DMS79 treated with DMSO at 0.1 percent for 48 hours (cell line): ENCODE measurements around the gene SUN1.
"Not testable (repeated sequence)": the region's sequence is repeated elsewhere in the genome, so short reads cannot be mapped to it uniquely, and the experiment has no call there.

Source experiments
- DNase-seq: peaks from one replicate; lab custom pipeline; 2025; lab: John Stamatoyannopoulos, UW

SUN1 gene

DNA sequence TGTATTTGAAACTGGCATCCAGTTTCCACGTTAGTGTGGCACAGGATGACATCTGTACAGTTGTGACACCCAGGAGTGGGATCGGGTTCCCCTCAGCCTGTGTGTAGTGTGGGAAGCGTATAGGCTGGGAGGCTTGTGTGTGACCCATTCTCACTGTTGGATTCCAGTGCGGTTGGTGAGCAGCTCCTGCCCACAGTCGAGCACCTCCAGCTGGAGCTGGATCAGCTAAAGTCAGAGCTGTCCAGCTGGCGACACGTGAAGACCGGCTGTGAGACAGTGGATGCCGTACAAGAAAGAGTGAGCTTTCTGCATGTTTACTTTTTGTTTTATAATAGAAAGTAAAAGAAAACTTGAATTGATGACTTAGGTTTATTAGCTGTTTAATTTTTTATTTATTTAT lies 25.4 kb downstream of the SUN1 start:
- no peak for DNase-seq

DNA sequence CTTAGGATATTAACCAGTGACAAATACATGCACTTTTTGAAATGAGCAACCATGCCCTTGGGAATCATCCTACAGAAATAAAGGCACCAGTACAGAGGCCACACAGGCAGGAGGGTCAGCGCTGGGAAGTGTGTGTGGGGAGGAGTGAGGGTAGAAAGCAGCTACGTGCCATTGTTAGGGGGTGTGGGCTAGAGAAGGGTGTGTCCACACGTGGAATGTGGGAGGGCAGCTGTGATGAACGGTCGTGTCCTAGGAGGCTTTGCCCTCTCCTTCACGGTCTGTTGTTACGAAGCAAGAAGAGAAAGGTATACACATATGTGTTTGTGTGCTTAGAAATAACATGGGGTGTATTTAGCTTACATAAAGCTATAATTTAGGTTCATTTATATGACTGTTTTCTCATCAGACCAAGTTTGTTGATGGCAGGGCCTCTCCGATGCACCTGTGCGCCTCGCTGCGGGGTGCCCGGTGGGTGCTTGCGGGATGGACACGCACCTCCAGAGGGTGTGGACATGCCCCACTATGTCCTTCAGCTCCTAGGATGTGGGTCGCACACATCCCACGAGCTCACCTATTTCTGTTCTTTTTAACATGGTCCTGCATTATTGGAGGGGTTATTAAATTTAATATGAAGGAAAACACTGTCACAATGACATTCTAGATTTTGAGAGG lies 27.2 kb downstream of the SUN1 start:
- DNase-seq: no peak

DNA sequence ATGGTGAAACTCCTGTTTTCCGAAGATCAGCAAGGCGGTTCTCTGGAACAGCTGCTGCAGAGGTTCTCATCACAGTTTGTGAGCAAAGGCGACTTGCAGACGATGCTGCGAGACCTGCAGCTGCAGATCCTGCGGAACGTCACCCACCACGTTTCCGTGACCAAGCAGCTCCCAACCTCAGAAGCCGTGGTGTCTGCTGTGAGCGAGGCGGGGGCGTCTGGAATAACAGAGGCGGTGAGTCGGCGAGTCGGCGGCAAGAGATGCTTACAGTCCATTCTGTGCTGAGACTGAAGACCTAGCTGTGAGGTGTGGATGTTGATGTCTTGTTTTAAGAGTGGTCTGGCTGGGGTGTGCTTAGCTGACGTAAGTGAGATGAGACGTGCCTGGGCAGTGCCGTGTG lies 27.9 kb downstream of the SUN1 start:
- no peak for DNase-seq

DNA sequence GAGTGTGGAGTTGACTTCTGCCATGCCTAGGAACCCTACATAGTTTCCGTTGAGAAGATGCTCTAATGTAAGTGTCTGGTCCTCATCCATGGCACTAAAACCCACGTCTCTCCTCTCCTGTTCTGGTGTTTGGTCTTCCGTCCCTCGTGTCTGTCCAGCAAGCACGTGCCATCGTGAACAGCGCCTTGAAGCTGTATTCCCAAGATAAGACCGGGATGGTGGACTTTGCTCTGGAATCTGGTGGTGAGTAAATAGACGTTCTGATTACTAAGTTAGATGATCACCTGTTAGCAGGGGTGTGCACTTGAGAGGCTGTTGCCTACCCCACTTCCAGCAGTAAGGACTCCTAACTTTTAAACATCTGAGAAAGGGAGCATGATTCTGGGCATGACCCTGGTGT lies 28.9 kb downstream of the SUN1 start:
- no peak for DNase-seq

DNA sequence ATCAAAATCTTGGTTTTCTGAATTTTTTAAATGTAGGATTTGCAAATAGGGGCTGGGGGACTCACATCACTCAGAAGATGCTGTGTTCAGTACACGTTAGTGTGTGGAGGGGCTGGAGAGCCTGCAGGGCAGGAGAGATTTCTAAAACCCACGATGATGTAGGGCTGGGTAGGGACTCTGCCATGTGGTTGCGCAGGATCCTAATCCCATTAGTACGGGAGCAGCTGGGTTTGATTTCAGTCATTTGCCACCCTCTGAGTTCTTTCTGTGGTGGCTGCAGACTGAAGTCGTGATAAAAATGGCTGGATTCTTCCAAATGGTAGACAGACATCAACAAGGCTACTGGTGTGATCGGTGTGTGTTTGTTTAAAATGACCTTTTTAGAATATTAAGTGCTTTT lies 29.9 kb downstream of the SUN1 start:
- DNase-seq: no peak

DNA sequence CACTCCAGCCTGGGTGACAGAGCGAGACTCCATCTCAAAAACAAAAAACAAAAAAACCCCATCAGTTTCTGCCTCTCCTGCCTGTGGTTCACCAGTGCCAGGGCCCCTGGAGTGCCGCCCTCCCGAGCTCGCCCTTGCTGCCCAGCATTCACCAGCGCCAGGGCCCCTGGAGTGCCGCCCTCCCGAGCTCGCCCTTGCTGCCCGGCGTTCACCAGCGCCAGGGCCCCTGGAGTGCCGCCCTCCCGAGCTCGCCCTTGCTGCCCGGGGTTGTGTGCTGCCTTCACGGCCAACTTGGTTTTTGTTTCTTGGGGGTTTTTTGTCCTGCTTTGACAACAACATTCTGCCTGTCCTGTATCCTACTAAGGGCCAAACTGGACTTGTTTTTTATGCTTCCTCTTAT lies 30.8 kb downstream of the SUN1 start:
- no peak for DNase-seq

DNA sequence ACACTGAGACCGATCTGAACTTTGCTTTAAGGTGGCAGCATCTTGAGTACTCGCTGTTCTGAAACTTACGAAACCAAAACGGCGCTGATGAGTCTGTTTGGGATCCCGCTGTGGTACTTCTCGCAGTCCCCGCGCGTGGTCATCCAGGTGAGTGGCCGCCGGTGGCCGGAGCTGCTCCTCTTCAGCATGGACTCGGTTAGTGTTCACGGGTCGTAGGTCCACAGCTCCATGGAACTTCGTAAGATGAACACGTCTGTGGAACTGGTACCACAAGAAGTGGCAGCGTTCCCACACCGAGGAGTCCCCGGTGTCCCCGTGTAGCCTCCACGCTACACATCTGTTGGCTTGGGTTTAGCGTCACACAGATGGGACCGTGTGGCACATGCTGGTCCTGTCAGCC lies 33.6 kb downstream of the SUN1 start:
- no peak for DNase-seq

DNA sequence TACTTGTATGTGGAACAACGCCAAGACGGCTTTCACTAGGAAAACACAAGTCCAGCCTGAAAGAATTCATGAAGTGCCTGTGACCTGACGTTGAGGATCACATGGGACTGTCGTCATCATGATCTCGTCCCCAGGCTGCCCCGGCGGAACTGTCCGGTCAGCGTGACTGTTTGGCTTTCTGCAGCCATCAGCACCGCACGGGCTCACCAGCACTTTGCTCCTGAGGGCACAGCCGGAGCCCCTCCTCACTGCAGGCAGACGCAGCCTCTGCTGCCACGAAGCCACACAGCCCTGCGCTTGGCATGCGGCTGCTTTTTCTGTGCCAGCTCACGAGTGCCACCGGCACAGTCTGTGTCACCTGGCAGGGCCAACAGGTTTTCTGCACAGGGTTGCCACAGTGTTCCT lies 34.7 kb downstream of the SUN1 start:
- no peak for DNase-seq

DNA sequence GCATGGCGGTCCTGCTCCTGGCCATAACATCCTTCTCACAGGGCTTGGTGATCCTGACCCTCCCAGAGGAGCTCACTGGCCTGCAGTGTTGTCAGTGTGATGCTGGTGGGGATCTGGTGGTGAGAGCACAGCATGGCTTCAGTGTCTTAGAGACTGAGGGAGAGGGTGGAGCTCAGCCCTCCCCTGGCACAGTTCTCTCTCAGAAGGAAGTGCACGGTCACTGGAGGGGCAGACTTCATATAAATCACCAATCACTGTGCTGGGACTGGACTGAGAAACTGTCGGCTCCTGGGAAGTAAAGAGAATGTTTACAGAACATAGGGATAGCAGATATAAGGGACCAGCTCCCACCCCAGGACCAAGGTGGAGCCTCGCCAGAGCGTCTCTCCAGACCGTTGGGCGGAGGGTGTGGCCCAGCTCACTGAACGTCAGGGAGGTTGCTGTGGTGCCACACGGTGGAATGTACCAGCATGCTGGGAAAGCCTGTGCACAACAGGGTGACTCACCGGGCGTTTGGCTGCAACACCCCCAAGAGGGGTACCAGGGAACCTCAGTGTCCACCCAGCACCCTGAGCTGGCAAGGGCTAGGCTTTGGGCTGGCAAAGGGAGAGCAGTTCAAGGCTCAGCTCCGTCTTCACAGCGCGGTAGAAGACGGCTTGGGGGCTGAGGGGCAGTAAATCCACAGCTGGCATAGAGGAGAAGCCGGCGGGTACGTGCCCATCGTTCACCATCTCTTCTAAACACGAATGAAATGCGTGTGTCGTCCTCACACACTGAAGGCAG lies 35.3 kb downstream of the SUN1 start:
- DNase-seq: no peak

DNA sequence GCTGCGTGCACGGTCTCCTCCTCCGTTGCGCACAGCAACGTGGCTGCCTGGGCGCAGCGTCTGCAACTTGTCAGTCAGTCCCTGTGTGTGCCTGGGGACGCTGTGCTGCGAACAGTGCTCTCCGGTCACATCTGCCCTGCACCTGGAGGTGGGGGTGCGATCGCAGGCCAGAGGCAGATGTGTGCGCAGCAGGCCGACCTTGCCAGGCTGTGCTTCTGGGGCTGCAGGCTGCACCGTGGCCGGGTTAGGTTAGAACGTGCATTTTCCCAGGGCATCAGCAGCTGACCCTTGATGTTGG lies 35.9 kb downstream of the SUN1 start:
- DNase-seq: no peak

DNA sequence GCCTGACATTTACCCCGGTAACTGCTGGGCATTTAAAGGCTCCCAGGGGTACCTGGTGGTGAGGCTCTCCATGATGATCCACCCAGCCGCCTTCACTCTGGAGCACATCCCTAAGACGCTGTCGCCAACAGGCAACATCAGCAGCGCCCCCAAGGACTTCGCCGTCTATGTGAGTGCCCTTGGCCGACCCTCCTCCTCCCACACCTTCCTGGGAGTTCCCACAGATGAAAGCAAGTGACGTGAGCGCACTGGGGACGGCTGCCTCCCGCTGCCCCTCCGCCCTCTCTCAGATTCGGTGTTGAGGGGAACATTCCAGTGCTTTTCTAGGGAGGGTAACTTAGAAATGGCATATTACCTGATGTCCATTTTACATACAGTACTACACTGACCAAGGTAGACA lies 37.1 kb downstream of the SUN1 start:
- no peak for DNase-seq

DNA sequence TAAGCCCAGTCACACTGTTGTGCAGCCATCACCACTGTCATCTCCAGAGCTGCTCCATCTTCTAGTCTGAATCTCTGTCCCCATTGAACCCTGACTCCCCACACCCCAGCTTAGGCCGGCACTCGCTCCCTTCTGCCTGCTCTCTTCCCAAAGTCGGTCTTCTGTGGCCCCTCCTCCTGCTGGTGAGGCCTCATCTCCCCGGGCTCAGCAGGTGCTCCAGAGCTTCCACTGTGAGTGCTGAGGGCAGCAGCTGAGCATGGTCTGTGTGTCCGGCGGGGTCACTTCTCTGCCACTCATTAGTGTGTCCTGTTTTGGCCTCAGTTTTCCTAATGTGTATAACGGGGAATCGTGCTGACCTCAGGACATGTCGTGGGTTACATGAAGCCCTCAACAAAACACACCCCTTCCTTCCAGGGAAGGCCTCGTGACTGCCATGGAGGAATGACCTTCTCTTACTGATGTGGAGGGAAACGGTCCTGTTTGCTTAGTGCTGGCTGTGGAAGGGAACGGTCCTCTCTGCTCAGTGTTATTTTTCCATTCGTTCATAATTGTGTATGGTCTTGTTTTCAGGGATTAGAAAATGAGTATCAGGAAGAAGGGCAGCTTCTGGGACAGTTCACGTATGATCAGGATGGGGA lies 39.7 kb downstream of the SUN1 start:
- DNase-seq: no peak

DNA sequence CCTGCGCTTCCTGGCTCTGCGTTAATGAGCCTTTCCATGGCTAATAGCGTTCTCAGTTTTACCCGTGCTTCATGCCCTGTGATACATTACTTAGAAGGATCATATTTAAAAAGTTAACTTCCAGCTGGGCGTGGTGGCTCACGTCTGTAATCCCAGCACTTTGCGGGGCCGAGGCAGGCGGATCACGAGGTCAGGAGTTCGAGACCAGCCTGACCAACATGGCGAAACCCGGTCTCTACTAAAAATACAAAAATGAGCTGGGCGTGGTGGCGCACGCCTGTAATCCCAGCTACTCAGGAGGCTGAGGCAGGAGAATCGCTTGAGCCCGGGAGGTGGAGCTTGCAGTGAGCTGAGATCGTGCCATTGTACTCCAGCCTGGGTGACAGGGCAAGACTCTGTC lies 40.4 kb downstream of the SUN1 start:
- DNase-seq: not testable (repeated sequence)

DNA sequence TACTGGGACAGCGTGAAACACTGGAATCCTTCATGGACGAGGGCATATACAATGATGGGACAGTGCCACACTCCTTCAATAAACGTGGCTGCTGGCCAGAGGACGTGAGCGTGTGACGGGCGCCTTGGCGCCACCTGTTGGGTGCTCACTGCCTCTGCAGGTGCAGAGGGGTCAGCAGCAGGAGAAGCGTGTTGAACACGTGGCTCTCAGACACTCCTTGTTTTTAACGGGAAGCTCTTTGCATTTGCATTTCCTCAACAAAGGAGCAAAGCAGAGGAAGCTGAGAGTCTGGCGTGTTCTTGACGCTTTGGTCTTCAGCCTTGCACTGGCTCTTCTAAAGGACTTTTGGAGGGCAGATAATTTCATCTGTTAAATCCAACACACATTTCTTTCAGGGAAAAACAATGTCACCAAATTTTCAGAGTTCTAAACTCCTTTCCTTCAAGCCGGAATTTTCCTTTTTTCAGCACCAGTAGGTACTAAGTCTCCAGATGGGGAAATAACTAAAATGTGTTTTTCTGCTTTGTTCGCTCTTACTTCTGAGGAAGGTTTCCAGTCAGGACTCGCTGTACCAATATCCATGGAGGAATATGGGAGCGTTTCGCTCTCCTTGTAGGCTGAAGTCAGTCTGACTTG lies 41.2 kb downstream of the SUN1 start:
- DNase-seq: peak; percentile 42

DNA sequence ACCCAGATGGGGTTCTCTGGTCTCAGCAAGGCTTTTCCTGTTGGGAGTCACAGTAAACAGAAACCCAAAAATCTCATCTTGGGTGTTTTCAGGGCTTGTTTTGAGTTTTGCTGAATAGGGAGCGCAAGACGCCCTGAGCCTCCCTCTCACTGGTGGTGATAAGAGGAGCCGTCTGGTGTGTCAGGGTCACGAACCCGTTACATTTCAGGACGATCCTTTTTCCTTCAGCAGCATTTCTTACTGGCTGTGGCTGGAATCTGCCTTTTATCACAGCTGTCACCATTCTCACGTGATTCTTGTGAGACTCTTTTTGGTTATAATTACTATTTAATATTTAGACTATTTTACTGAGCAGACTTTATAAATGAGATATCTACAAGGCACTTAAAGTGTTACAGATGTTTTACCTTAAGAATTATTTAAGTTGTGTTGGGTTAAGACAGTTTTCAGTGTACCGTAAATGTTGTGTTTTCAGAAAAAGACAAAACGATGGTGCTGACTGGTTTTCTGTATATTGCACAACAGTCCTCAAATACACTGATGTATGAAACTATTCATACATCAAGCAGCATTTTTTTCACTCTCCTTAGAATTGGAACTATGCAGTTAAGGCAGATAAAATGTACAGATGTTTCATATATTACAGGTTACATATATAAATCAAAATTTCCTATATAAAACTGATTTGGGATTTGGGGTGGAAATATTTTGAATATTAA lies 41.9 kb downstream of the SUN1 start:
- DNase-seq: no peak

DNA sequence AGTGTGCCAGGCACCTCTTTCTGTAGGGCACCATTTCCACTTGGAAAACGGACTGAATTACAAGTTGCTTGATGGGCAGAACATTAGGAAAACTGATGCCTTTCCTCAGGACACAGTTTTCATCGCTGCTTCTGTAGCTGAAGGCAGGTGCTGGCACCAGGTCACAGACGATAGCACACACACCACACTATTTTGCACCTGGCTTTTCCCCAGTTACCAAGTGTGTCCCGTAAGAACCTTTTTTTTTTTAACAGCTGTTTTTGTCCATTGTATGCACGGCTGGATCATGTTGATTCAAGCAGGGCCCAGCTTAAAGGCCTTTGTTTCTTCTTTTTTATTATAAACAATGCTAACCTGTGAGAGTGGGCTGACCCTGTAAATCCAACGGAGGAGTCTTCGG lies 42.8 kb downstream of the SUN1 start:
- no peak for DNase-seq

DNA sequence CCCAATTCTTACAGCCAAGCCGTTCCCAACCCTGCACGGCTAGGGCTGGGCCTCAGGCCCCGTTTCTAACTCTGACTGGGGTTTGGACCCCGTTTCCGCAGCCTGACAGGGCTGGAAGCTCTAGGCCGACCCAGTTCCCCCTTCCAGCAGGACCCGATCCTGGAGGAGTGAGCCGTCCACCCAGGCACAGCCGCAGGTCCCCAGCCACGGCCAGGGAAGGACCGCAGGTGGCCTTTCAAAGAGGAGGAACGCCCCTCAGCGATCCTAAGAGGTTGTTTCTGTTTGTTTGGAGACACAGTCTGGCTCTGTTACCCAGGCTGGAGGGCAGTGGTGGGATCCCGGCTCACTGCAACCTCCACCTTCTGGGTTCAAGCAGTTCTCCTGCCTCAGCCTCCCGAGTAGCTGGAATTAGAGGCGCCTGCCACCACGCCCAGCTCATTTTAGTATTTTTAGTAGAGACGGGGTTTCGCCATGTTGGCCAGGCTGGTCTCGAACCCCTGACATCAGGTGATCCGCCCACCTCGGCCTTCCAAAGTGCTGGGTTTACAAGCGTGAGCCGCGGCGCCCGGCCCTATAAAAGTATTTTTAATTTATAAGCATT lies 43.3 kb downstream of the SUN1 start:
- DNase-seq: no peak

DNA sequence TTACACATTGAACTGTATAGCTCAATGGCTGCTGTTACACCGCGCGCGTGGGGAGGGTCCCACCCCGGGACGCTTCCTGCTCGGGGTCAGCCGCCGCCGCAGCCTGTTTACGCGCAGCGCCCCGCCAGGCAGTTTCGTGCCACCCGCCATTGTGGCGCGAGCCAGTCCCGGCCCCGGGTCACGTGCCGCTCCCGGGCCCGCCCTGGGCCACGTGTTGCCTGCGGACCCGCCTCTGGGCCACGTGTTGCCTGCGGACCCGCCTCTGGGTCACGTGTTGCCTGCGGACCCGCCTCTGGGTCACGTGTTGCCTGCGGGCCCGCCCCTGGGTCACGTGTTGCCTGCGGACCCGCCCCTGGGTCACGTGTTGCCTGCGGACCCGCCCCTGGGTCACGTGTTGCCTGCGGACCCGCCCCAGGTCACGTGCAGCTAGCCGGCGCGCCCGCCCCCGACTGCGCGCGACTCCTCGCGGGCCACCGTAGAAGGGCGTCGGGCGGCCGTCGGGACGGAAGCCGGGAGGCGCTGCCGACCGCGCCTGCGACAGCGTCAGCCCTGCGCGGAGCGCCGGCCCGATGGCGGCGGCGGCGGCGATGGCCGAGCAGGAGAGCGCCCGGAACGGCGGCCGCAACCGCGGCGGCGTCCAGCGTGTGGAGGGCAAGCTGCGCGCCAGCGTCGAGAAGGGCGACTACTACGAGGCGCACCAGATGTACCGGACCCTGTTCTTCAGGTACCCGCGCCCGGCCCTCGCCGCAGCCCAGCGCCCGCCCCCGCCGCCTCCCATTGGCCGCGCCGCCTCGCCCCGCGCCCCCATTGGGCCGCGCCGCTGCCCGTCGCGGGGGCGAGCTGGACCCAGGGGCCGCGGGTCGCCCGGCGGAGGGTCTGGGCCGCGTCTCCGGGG lies 44.0 kb downstream of the SUN1 start, which contains the start of gene GET4:
Gene GET4 (plus strand): TSS at position 478 of the 895 bp plus-strand sequence. CDS start 92 bp downstream, at position 570.
- DNase-seq: peak; percentile 65

DNA sequence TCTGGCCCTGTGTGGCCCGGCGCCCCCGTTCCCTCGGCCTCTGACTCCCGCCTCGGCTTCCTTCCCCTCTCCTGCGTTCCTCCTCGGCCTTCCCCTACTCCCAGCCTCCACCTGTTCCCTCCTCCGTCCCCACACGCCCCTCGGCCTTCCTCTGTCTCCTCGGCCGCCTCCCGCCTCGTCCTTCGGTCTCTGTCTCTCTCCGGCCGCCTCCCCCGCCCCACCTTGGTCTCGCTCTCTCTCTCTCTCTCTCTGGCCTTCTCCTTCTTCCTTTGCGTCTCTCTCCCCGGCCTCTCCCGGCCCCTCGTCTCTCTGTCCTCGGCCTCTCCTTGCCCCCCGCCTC lies 44.7 kb downstream of the SUN1 start:
- DNase-seq: peak; percentile 19

DNA sequence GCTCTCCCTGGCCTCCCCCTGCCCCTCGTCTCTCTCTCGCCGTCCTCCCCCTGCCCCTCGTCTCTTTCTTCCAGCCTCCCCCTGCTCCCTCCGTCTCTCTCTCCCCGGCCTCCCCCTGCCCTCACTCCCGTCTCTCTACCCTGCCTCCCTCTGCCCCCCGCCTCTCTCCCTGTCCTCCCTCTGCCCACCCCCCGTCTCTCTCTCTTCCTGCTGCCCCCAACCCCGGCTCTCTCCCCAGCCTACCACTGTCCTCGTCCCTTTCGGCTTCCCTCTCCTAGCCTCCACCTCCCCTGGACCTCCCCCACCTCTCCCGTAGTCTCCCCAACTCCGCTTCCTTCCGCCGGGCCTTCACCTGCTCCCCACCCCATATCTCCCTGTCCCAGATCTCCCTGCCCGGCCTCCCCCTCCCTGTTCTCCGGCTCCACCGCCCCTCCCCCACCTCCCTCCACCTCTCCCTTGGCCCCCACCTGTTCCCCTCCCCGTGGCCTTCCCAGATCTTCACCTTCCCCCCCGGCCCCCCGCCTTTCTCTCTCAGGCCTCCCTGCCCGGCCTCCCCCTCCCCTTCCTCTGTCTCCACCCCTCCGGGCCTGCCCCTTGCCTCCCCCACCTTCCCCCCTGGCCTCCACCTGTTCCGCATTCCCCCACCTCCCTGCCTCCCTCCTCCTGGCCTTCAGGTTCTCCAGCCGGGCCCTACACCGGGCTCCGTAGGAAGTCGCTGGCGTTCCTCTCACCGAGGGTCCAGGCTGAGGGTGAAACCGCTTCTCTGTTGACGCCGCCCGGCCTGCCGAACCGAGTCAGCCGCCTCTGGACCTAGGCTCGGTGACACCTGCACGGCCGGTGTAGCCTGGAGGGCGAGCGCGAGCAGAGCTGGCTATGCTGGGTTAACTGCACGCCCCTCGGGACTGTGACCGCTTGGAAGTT lies 45.3 kb downstream of the SUN1 start:
- DNase-seq: no peak
